Neural cell (in vitro differentiated cells): ENCODE results near the gene SLCO3A1. TPM values are rescaled to one million over a fixed set of nuclear protein-coding genes. Genes with fewer than 3 reads are reported as not detected.

Experiments
- H2AFZ ChIP-seq: fragments of 200-600, 300-800 bp; sonication (generic), shearing (Covaris generic); 2 replicates; pipeline ENCODE4 v1.6.0; 2014; ENCODE audit warnings: low read depth, mild to moderate bottlenecking, antibody characterized with exemption, low read length, moderate library complexity
- H3F3A ChIP-seq: fragments of 200-600 bp; shearing (Covaris generic); 2 replicates; pipeline ENCODE4 v1.6.1; 2016; ENCODE audit warnings: mild to moderate bottlenecking, moderate library complexity, mixed read lengths, antibody characterized with exemption, low read length; ENCODE audit not compliant: insufficient read depth, poor library complexity, severe bottlenecking
- H3K27ac ChIP-seq: fragments of 200-600, 300-800 bp; sonication (generic), shearing (Covaris generic); 2 replicates; pipeline ENCODE4 v1.5.1; 2014; ENCODE audit warnings: mild to moderate bottlenecking, low read length, moderate library complexity
- H3K27me3 ChIP-seq: fragments of 300-800, 200-600 bp; sonication (generic), shearing (Covaris generic); 2 replicates; pipeline ENCODE4 v1.6.0; 2014; ENCODE audit warnings: mild to moderate bottlenecking, low read depth, low read length, moderate library complexity; ENCODE audit not compliant: insufficient read depth
- H3K36me3 ChIP-seq: fragments of 300-800, 200-600 bp; sonication (generic), shearing (Covaris generic); 2 replicates; pipeline ENCODE4 v1.5.1; 2014; ENCODE audit warnings: mild to moderate bottlenecking, antibody characterized with exemption, low read length, moderate library complexity; ENCODE audit not compliant: insufficient read depth
- H3K4me2 ChIP-seq: fragments of 300-800, 200-600 bp; sonication (generic), shearing (Covaris generic); 2 replicates; pipeline ENCODE4 v1.6.0; 2014; ENCODE audit warnings: mild to moderate bottlenecking, low read length
- H3K4me3 ChIP-seq: fragments of 300-800, 200-600 bp; sonication (generic), shearing (Covaris generic); 2 replicates; pipeline ENCODE4 v1.5.1; 2014; ENCODE audit warnings: mild to moderate bottlenecking, low read length, moderate library complexity
- H3K79me2 ChIP-seq: fragments of 200-600 bp; shearing (Covaris generic); replicated peaks from 2 replicates; pipeline ENCODE4 v1.6.0; 2014; ENCODE audit warnings: mild to moderate bottlenecking, low read length, moderate library complexity; ENCODE audit not compliant: insufficient read depth
- H3K9ac ChIP-seq: fragments of 300-800, 200-600 bp; sonication (generic), shearing (Covaris generic); 2 replicates; pipeline ENCODE4 v1.6.1; 2016; ENCODE audit warnings: mild to moderate bottlenecking, low read length, mixed read lengths
- H3K9me2 ChIP-seq: fragments of 200-600 bp; shearing (Covaris generic); 2 replicates; pipeline ENCODE4 v1.6.1; 2016; ENCODE audit warnings: mild to moderate bottlenecking, low read length, mixed read lengths; ENCODE audit not compliant: insufficient read depth
- H3K9me3 ChIP-seq: fragments of 200-600, 300-800 bp; sonication (generic), shearing (Covaris generic); 2 replicates; pipeline ENCODE4 v1.6.1; 2016; ENCODE audit warnings: mild to moderate bottlenecking, mixed run types, low read length, moderate library complexity, mixed read lengths
- H4K20me1 ChIP-seq: fragments of 200-600 bp; shearing (Covaris generic); 2 replicates; pipeline ENCODE4 v1.6.1; 2016; ENCODE audit warnings: mild to moderate bottlenecking, mixed run types; ENCODE audit not compliant: insufficient read depth
- EP300 ChIP-seq: fragments of 450-650 bp; conservative IDR thresholded peaks from 2 replicates; pipeline ENCODE4 v1.6.1; 2014; ENCODE audit warnings: antibody characterized with exemption, mild to moderate bottlenecking, moderate library complexity; ENCODE audit not compliant: poor library complexity, severe bottlenecking
- EZH2 ChIP-seq: fragments of 200-600, 300-800 bp; shearing (Covaris generic), sonication (generic); IDR thresholded peaks from 2 replicates; pipeline ENCODE4 v1.6.1; 2014; ENCODE audit warnings: antibody characterized with exemption, low read length, borderline replicate concordance, mild to moderate bottlenecking; ENCODE audit not compliant: insufficient read depth, poor library complexity, severe bottlenecking
- MXI1 ChIP-seq: fragments of 450-650 bp; conservative IDR thresholded peaks from 2 replicates; pipeline ENCODE4 v1.6.1; 2014; ENCODE audit warnings: antibody characterized with exemption, mild to moderate bottlenecking; ENCODE audit not compliant: poor library complexity, severe bottlenecking
- POLR2AphosphoS5 ChIP-seq: IDR thresholded peaks from 2 replicates; pipeline ENCODE4 v1.6.1; 2012
- RAD21 ChIP-seq: fragments of 450-650 bp; conservative IDR thresholded peaks from 2 replicates; pipeline ENCODE4 v1.6.1; 2014; ENCODE audit warnings: antibody characterized with exemption, mild to moderate bottlenecking, moderate library complexity
- SMC3 ChIP-seq: fragments of 450-650 bp; conservative IDR thresholded peaks from 2 replicates; pipeline ENCODE4 v1.6.1; 2014; ENCODE audit warnings: antibody characterized with exemption, mild to moderate bottlenecking, moderate library complexity; ENCODE audit not compliant: poor library complexity
- TAF1 ChIP-seq: IDR thresholded peaks from 2 replicates; pipeline ENCODE4 v1.6.1; 2012; ENCODE audit warnings: low read depth
- polyA plus RNA-seq: library from polyadenylated mRNA; depleted of rRNA; stranded (reverse); fragments of >200 nt; gene quantifications from 2 replicates; pipeline ENCODE4 v1.2.3, GENCODE V29; 2014
- TF ChIP-seq, protein P1 (sequence below): fragments of 450-650 bp; IDR thresholded peaks from 2 replicates; pipeline ENCODE4 v1.5.1; 2014; ENCODE audit warnings: antibody characterized with exemption, mild to moderate bottlenecking, moderate library complexity; ENCODE audit not compliant: poor library complexity, severe bottlenecking
- TF ChIP-seq, protein P2 (sequence below): IDR thresholded peaks from 2 replicates; pipeline ENCODE4 v1.6.1; 2012; ENCODE audit warnings: borderline replicate concordance

SLCO3A1 gene
- polyA plus RNA-seq, 1 donor from 2014 or later: 14.2 TPM

GRCh38 chr15:92000709-92001108 is 147.2 kb downstream of the SLCO3A1 start:
- Histone ChIP-seq H3K9me3 (no peaks in the 10 kb centered on the region), H3K27me3 (no peaks in the 10 kb centered on the region), H3K79me2 (peaks cover 14% of the 10 kb centered on the region), H3K27ac (peak overlapping the region; percentile 100), H3K36me3 (no peaks in the 10 kb centered on the region), H3K9ac (peak overlapping the region; percentile 82), H3K4me3 (peak overlapping the region; percentile 60), H2AFZ (no peak overlapping the region), H3K9me2 (no peaks in the 10 kb centered on the region), H4K20me1 (no peaks in the 10 kb centered on the region), H3F3A (peaks cover 16% of the 10 kb centered on the region), H3K4me2 (peak overlapping the region; percentile 71)
- peak; percentile 96 for TF ChIP-seq EP300
- TF ChIP-seq EZH2: no peak
- peak; percentile 86 for TF ChIP-seq POLR2AphosphoS5
- peak; percentile 57 for TF ChIP-seq RAD21
- TF ChIP-seq, protein P1, sequence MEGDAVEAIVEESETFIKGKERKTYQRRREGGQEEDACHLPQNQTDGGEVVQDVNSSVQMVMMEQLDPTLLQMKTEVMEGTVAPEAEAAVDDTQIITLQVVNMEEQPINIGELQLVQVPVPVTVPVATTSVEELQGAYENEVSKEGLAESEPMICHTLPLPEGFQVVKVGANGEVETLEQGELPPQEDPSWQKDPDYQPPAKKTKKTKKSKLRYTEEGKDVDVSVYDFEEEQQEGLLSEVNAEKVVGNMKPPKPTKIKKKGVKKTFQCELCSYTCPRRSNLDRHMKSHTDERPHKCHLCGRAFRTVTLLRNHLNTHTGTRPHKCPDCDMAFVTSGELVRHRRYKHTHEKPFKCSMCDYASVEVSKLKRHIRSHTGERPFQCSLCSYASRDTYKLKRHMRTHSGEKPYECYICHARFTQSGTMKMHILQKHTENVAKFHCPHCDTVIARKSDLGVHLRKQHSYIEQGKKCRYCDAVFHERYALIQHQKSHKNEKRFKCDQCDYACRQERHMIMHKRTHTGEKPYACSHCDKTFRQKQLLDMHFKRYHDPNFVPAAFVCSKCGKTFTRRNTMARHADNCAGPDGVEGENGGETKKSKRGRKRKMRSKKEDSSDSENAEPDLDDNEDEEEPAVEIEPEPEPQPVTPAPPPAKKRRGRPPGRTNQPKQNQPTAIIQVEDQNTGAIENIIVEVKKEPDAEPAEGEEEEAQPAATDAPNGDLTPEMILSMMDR: no peak
- TF ChIP-seq TAF1: no peak
- peak; percentile 61 for TF ChIP-seq SMC3
- TF ChIP-seq MXI1: peak; percentile 97
- TF ChIP-seq, protein P2, sequence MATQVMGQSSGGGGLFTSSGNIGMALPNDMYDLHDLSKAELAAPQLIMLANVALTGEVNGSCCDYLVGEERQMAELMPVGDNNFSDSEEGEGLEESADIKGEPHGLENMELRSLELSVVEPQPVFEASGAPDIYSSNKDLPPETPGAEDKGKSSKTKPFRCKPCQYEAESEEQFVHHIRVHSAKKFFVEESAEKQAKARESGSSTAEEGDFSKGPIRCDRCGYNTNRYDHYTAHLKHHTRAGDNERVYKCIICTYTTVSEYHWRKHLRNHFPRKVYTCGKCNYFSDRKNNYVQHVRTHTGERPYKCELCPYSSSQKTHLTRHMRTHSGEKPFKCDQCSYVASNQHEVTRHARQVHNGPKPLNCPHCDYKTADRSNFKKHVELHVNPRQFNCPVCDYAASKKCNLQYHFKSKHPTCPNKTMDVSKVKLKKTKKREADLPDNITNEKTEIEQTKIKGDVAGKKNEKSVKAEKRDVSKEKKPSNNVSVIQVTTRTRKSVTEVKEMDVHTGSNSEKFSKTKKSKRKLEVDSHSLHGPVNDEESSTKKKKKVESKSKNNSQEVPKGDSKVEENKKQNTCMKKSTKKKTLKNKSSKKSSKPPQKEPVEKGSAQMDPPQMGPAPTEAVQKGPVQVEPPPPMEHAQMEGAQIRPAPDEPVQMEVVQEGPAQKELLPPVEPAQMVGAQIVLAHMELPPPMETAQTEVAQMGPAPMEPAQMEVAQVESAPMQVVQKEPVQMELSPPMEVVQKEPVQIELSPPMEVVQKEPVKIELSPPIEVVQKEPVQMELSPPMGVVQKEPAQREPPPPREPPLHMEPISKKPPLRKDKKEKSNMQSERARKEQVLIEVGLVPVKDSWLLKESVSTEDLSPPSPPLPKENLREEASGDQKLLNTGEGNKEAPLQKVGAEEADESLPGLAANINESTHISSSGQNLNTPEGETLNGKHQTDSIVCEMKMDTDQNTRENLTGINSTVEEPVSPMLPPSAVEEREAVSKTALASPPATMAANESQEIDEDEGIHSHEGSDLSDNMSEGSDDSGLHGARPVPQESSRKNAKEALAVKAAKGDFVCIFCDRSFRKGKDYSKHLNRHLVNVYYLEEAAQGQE: peak; percentile 65

DNA sequence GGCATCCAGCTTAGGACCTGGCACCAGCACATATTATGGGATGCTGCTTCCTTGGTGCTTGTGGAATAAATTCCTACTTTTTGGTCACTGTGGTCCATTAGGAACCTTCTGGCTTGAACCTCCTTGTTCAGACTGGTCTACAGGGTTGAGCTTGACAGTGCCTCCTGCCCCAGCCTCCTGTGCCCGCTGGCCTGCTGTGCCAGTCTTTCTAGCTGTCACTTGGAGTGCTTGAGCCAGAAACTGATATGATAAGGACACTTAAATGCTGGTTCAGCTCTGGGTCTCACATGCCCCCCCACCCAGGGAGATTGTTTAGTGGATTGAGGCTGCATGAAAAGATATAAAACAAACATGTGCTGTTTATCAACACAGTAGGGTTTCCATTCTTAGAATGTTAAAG is 147.8 kb downstream of the SLCO3A1 start:
- Histone ChIP-seq H3K27ac (peak overlapping the region; percentile 100), H4K20me1 (no peaks in the 10 kb centered on the region), H3K79me2 (peaks cover 19% of the 10 kb centered on the region), H3K36me3 (no peaks in the 10 kb centered on the region), H3F3A (peaks cover 16% of the 10 kb centered on the region), H3K9ac (peak overlapping the region; percentile 82), H3K9me3 (no peaks in the 10 kb centered on the region), H3K4me2 (peak overlapping the region; percentile 90), H3K4me3 (peak overlapping the region; percentile 60), H3K9me2 (no peaks in the 10 kb centered on the region), H2AFZ (no peak overlapping the region), H3K27me3 (no peaks in the 10 kb centered on the region)
- TF ChIP-seq RAD21 (no peak), EP300 (no peak), SMC3 (no peak), TAF1 (peak; percentile 32)
- TF ChIP-seq, protein P2: no peak
- TF ChIP-seq, protein P1: no peak
